HepG2 (cell line): ENCODE data around the gene FRK. TPM values are rescaled to one million over a fixed set of nuclear protein-coding genes. Genes with fewer than 3 reads are reported as not detected.

Experiments used
- AGO1 ChIP-seq: fragments of 200-400 bp; formaldehyde crosslinking; IDR thresholded peaks from 2 replicates; pipeline ENCODE4 v1.6.1; 2017; ENCODE audit warnings: mild to moderate bottlenecking, low read depth, low read length, moderate library complexity; ENCODE audit not compliant: poor library complexity, severe bottlenecking
- FOSL1 ChIP-seq: sonication (generic); formaldehyde crosslinking; IDR thresholded peaks from 2 replicates; pipeline ENCODE4 v1.9.0; 2021; ENCODE audit warnings: missing genetic modification reagents, borderline replicate concordance
- GMEB1 ChIP-seq: sonication (generic); formaldehyde crosslinking; IDR thresholded peaks from 2 replicates; pipeline ENCODE4 v1.5.1; 2020; ENCODE audit warnings: missing genetic modification reagents, mild to moderate bottlenecking, borderline replicate concordance
- IKZF4 ChIP-seq: sonication (generic); formaldehyde crosslinking; IDR thresholded peaks from 2 replicates; pipeline ENCODE4 v1.5.1; 2020; ENCODE audit warnings: borderline replicate concordance, mild to moderate bottlenecking, low read depth, missing genetic modification reagents; ENCODE audit errors: not compliant biosample characterization
- KAT8 ChIP-seq: IDR thresholded peaks from 2 replicates; pipeline ENCODE4 v1.6.1; 2016; ENCODE audit warnings: missing genetic modification reagents, missing compliant biosample characterization
- MAFK ChIP-seq, 2 experiments: IDR thresholded peaks in 1 of 2; conservative IDR thresholded peaks in 1 of 2; 2 replicates each; pipeline ENCODE4 v1.6.1; 2011; ENCODE audit warnings: improper control_type of control experiment in 2 of 2, low read length in 2 of 2
- NCOA1 ChIP-seq: sonication (generic); formaldehyde crosslinking; IDR thresholded peaks from 2 replicates; pipeline ENCODE4 v1.9.0; 2021; ENCODE audit warnings: missing genetic modification reagents
- NFE2L2 ChIP-seq: fragments of 150-350 bp; IDR thresholded peaks from 2 replicates; pipeline ENCODE4 v1.6.1; 2014; ENCODE audit warnings: low read length
- PATZ1 ChIP-seq: sonication (generic); formaldehyde crosslinking; IDR thresholded peaks from 2 replicates; pipeline ENCODE4 v1.4.0; 2020; ENCODE audit warnings: missing genetic modification reagents
- REPIN1 ChIP-seq: sonication (generic); formaldehyde crosslinking; IDR thresholded peaks from 2 replicates; pipeline ENCODE4 v1.8.0; 2022; ENCODE audit warnings: missing genetic modification reagents, low read depth, mild to moderate bottlenecking, borderline replicate concordance
- U2AF2 ChIP-seq: fragments of 200-400 bp; formaldehyde crosslinking; IDR thresholded peaks from 2 replicates; pipeline ENCODE4 v1.6.1; 2017; ENCODE audit warnings: low read depth, mild to moderate bottlenecking, low read length
- XRCC5 ChIP-seq: fragments of 200-400 bp; formaldehyde crosslinking; optimal IDR thresholded peaks from 2 replicates; pipeline ENCODE3; 2017; ENCODE audit warnings: mild to moderate bottlenecking, low read length
- ZFP62 ChIP-seq: sonication (generic); formaldehyde crosslinking; IDR thresholded peaks from 2 replicates; pipeline ENCODE4 v1.4.0; 2020; ENCODE audit warnings: missing genetic modification reagents
- ZNF17 ChIP-seq: sonication (generic); formaldehyde crosslinking; IDR thresholded peaks from 2 replicates; pipeline ENCODE4 v1.5.0; 2020; ENCODE audit warnings: mild to moderate bottlenecking, missing genetic modification reagents
- ZNF512B ChIP-seq: sonication (generic); formaldehyde crosslinking; IDR thresholded peaks from 2 replicates; pipeline ENCODE4 v1.5.1; 2020; ENCODE audit warnings: missing genetic modification reagents, mild to moderate bottlenecking, borderline replicate concordance
- ZNF564 ChIP-seq: sonication (generic); formaldehyde crosslinking; IDR thresholded peaks from 2 replicates; pipeline ENCODE4 v1.8.1; 2023; ENCODE audit warnings: mild to moderate bottlenecking, missing genetic modification reagents
- ZNF776 ChIP-seq: sonication (generic); formaldehyde crosslinking; IDR thresholded peaks from 2 replicates; pipeline ENCODE4 v1.4.0; 2020; ENCODE audit warnings: mild to moderate bottlenecking, missing genetic modification reagents
- ZNF784 ChIP-seq: sonication (generic); formaldehyde crosslinking; IDR thresholded peaks from 2 replicates; pipeline ENCODE4 v1.5.1; 2020; ENCODE audit warnings: missing genetic modification reagents, mild to moderate bottlenecking, borderline replicate concordance
- polyA plus RNA-seq, 8 experiments: library from polyadenylated mRNA; depleted of rRNA in 3 of 8; stranded (reverse) in 7 of 8; unstranded in 1 of 8; fragments of >200 nt; fragmentation: Illumina TruSeq in 4 of 8; extraction: Trizol in 4 of 8; gene quantifications; 2 replicates each; pipeline versions ENCODE4 v1.2.1 to v1.2.3, GENCODE V29; 2011 to 2016; ENCODE audit warnings: low read depth in 4 of 8, missing spikeins in 1 of 8, mixed read lengths in 1 of 8; ENCODE audit not compliant: insufficient read depth in 1 of 8
- total RNA-seq, 5 experiments: library from RNA; depleted of rRNA; stranded (reverse); fragments of >200 nt; fragmentation: Illumina TruSeq; extraction: Trizol; gene quantifications; 2 replicates each; pipeline ENCODE4 v1.2.3, GENCODE V29; 2016; ENCODE audit warnings: low read depth in 1 of 5
- TF ChIP-seq, protein P1 (sequence below): sonication (generic); formaldehyde crosslinking; IDR thresholded peaks from 2 replicates; pipeline ENCODE4 v1.8.0; 2022; ENCODE audit warnings: low read depth, missing genetic modification reagents

Gene FRK
- total and polyA plus RNA-seq, 2 of the 13 experiments (the other 11 are each of a cell fraction or from before 2014, with no cell fraction given), result 1.3 to 2.9 TPM

DNA sequence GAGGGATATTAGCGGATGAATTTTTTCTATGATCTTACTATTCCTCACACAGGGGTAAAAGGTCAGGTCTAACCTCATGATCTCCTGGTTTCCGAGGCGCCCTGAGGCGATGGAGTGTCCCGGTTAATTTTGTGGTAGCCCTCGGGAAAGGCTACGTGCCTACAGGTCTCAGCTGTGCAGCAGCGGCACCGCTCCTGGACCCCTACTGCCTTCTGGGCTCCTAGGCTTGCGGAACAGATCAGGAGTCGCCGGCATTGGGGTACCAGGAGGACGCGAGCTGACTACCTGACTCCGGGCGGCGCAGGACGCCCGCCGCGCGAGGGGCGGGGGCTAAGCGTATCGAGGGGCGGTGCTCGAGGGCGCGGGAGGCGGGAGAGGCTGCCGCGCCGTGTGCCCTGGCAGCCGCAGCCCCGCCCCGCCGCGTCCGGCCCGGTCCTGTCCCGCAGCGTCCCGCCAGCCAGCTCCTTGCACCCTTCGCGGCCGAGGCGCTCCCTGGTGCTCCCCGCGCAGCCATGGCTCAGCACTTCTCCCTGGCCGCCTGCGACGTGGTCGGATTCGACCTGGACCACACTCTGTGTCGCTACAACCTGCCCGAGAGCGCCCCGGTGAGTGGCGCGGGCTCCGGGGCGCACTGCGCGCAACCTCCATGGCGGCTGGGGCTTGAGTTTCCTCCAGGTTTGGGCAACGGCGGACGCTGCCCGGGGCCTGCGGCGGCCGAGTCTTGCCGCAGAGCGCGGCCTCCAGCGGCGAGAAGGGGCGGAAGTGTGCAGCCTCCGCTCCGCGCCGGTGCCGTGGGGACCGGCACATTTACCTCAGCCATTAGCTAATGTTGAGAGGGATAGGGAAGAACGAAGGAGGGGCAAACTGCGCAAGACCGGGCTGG is 40.0 kb upstream of the FRK start, which contains the start of gene NT5DC1 (continued):
- TF ChIP-seq PATZ1 (peak; percentile 64), AGO1 (peak; percentile 64), ZNF784 (CRISPR knock-in tag) (peak; percentile 95), ZNF564 (CRISPR knock-in tag) (peak; percentile 94), KAT8 (CRISPR knock-in tag) (peak; percentile 82; the same call in 1 of the 2 replicates), REPIN1 (CRISPR knock-in tag) (peak; percentile 58), XRCC5 (peak; percentile 86), MAFK (conservative IDR thresholded peaks at IDR 0.05 in 1 of 2, IDR thresholded peaks at IDR 0.05 in 1 of 2; ENCODE audit: low read length in 2 of 2) (no peak), ZNF512B (CRISPR knock-in tag) (no peak), ZFP62 (no peak; the same call in 1 of the 2 replicates), NCOA1 (peak; percentile 97), GMEB1 (CRISPR knock-in tag) (peak; percentile 85), IKZF4 (peak; percentile 91), NFE2L2 (no peak), FOSL1 (no peak; the same call in 1 of the 2 replicates), U2AF2 (no peak), ZNF776 (CRISPR knock-in tag) (peak; percentile 99), ZNF17 (CRISPR knock-in tag) (no peak)
- TF ChIP-seq, protein P1, sequence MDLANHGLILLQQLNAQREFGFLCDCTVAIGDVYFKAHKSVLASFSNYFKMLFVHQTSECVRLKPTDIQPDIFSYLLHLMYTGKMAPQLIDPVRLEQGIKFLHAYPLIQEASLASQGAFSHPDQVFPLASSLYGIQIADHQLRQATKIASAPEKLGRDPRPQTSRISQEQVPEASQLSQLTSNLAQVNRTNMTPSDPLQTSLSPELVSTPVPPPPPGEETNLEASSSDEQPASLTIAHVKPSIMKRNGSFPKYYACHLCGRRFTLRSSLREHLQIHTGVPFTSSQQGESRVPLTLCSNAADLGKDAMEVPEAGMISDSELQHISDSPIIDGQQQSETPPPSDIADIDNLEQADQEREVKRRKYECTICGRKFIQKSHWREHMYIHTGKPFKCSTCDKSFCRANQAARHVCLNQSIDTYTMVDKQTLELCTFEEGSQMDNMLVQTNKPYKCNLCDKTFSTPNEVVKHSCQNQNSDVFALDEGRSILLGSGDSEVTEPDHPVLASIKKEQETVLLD (CRISPR knock-in tag), result peak; percentile 93
